GM20431 (cell line): Measurements from ENCODE around the gene ADRA1B.

Experiments used
- in situ Hi-C: fragments of 300-500 bp; cut with MseI, MboI; formaldehyde crosslinking; loops from one replicate; pipeline ENCODE4 v1.15.0; 2020; ENCODE audit warnings: low sequenced_read_pairs; ENCODE audit not compliant: unreplicated experiment

The ADRA1B gene

GRCh38 chr5:159915904-159916840 lies at the start of gene ADRA1B:
Gene ADRA1B (plus strand): TSS chr5:159916482. CDS start chr5:159916906, 424 bp downstream.
- in situ Hi-C loops = no loop called here

- in situ Hi-C loops = no loop called here
These were observed 42.6 kb upstream of the ADRA1B start for GRCh38 chr5:159873680-159874079.

GRCh38 chr5:159874263-159874662 lies 42.0 kb upstream of the ADRA1B start:
- in situ Hi-C loops = no loop called here

- in situ Hi-C loops = no loop called here
These were observed 39.3 kb upstream of the ADRA1B start for GRCh38 chr5:159877016-159877415.

GRCh38 chr5:159877894-159878448 lies 38.3 kb upstream of the ADRA1B start:
- in situ Hi-C loops = no loop called here

- in situ Hi-C loops = no loop called here
These were observed 37.3 kb upstream of the ADRA1B start for GRCh38 chr5:159878988-159879471.

- in situ Hi-C loops = no loop called here
These were observed 35.6 kb upstream of the ADRA1B start for GRCh38 chr5:159880676-159881075.

- in situ Hi-C loops = no loop called here
These were observed 34.3 kb upstream of the ADRA1B start for GRCh38 chr5:159881967-159882366.

GRCh38 chr5:159883522-159883950 lies 32.7 kb upstream of the ADRA1B start:
- in situ Hi-C loops = no loop called here

- in situ Hi-C loops = no loop called here
These were observed 31.2 kb upstream of the ADRA1B start for GRCh38 chr5:159884917-159885620.

- in situ Hi-C loops = no loop called here
These were observed 30.0 kb upstream of the ADRA1B start for GRCh38 chr5:159886296-159886695.

- in situ Hi-C loops = no loop called here
These were observed 29.2 kb upstream of the ADRA1B start for GRCh38 chr5:159887050-159887449.

- in situ Hi-C loops = no loop called here
These were observed 27.4 kb upstream of the ADRA1B start for GRCh38 chr5:159888860-159889259.

GRCh38 chr5:159890141-159890540 lies 26.1 kb upstream of the ADRA1B start:
- in situ Hi-C loops = no loop called here

- in situ Hi-C loops = no loop called here
These were observed 24.9 kb upstream of the ADRA1B start for GRCh38 chr5:159891371-159891770.

- in situ Hi-C loops = no loop called here
These were observed 23.1 kb upstream of the ADRA1B start for GRCh38 chr5:159893040-159893695.

GRCh38 chr5:159894149-159894720 lies 22.0 kb upstream of the ADRA1B start:
- in situ Hi-C loops = no loop called here

- in situ Hi-C loops = no loop called here
These were observed 18.4 kb upstream of the ADRA1B start for GRCh38 chr5:159897786-159898393.
